Measurements from ENCODE around the gene SYPL2.

SYPL2 gene

DNA sequence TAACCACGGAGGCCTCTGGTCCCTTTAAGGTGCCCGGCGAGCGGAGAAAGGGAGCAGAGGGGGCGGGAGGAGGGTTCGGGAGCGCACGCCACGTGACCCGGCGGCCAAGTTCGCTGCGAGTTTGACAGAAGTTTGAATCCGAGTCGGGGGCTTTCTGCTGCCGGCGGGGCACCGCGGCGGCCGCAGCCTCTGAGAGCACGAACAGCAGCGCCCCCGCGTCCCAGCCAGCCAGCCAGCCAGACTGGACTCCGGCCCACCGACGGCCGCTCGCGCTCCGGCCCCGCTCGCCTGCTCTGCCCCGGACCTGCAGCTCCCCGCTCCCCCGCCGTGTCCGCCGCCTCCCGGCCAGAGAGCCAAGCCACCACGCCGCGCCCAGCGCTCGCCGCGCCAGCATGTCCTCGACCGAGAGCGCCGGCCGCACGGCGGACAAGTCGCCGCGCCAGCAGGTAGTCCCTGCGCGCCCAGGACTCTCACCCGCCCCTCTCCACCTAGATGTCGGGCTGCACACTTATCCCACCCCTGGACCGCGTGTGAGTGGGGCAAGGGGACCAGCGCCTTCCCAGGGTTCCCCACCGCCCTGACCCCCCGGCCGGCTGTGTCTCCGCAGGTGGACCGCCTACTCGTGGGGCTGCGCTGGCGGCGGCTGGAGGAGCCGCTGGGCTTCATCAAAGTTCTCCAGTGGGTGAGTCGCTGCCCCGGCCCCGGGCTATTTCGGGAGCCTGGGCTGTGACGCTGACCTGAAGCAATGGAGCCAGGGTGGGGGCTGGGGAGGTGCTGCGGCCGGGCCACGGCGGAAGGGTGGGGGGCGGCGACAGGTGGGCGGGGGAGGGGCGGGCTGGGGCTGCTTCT is at the start of gene SYPL2:
SYPL2 (plus strand) TSS at position 95 of the 849 bp plus-strand sequence; CDS start at position 393, 298 bp downstream.
- H3K4me3 ChIP-seq (ENCODE audit: low read depth, low read length), result no peak within 1 kb of the TSS
- DNase-seq (ENCODE audit: low read depth), result no peak
- TF ChIP-seq, protein P1, sequence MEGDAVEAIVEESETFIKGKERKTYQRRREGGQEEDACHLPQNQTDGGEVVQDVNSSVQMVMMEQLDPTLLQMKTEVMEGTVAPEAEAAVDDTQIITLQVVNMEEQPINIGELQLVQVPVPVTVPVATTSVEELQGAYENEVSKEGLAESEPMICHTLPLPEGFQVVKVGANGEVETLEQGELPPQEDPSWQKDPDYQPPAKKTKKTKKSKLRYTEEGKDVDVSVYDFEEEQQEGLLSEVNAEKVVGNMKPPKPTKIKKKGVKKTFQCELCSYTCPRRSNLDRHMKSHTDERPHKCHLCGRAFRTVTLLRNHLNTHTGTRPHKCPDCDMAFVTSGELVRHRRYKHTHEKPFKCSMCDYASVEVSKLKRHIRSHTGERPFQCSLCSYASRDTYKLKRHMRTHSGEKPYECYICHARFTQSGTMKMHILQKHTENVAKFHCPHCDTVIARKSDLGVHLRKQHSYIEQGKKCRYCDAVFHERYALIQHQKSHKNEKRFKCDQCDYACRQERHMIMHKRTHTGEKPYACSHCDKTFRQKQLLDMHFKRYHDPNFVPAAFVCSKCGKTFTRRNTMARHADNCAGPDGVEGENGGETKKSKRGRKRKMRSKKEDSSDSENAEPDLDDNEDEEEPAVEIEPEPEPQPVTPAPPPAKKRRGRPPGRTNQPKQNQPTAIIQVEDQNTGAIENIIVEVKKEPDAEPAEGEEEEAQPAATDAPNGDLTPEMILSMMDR (IDR thresholded peaks at IDR 0.05; ENCODE audit: low read depth, low read length), result no peak
- TF ChIP-seq POLR2A (IDR thresholded peaks at IDR 0.05; ENCODE audit: extremely low read depth, insufficient read length) (no peak), MYC (IDR thresholded peaks at IDR 0.05; ENCODE audit: low read depth, low read length) (no peak), MAX (IDR thresholded peaks at IDR 0.05; ENCODE audit: low read depth, low read length) (no peak)

GRCh38 chr1:109423498-109423897 is 42.8 kb upstream of the SYPL2 start:
- no peak for DNase-seq (ENCODE audit: low read depth)
- no peak for TF ChIP-seq POLR2A (IDR thresholded peaks at IDR 0.05; ENCODE audit: extremely low read depth, insufficient read length)
- no peak for TF ChIP-seq MAX (IDR thresholded peaks at IDR 0.05; ENCODE audit: low read depth, low read length)
- TF ChIP-seq, protein P1 (IDR thresholded peaks at IDR 0.05; ENCODE audit: low read depth, low read length), result no peak
- TF ChIP-seq MYC (IDR thresholded peaks at IDR 0.05; ENCODE audit: low read depth, low read length), result no peak
- H3K4me3 ChIP-seq (ENCODE audit: low read depth, low read length), result peak overlapping the region; percentile 1

- peak; percentile 88 for DNase-seq (ENCODE audit: low read depth)
- H3K4me3 ChIP-seq (ENCODE audit: low read depth, low read length), result peak overlapping the region; percentile 83
- no peak for TF ChIP-seq POLR2A (IDR thresholded peaks at IDR 0.05; ENCODE audit: extremely low read depth, insufficient read length)
- peak; percentile 48; the same call in 1 of the 2 replicates for TF ChIP-seq MAX (IDR thresholded peaks at IDR 0.05; ENCODE audit: low read depth, low read length)
- TF ChIP-seq MYC (IDR thresholded peaks at IDR 0.05; ENCODE audit: low read depth, low read length), result peak; percentile 6; the same call in 1 of the 2 replicates
- TF ChIP-seq, protein P1 (IDR thresholded peaks at IDR 0.05; ENCODE audit: low read depth, low read length), result no peak
These were observed 40.7 kb upstream of the SYPL2 start for GRCh38 chr1:109425391-109426280.

- peak within 1 kb of the TSS; percentile 83 for H3K4me3 ChIP-seq (ENCODE audit: low read depth, low read length)
- DNase-seq (ENCODE audit: low read depth), result peak; percentile 100
- TF ChIP-seq POLR2A (IDR thresholded peaks at IDR 0.05; ENCODE audit: extremely low read depth, insufficient read length) (peak; percentile 89), MYC (IDR thresholded peaks at IDR 0.05; ENCODE audit: low read depth, low read length) (no peak; the same call in none of the 2 replicates), MAX (IDR thresholded peaks at IDR 0.05; ENCODE audit: low read depth, low read length) (peak; percentile 71)
These were observed 39.8 kb upstream of the SYPL2 start, which contains the start of gene PSMA5 for GRCh38 chr1:109426281-109427170. TSS of gene PSMA5 (minus strand) at chr1:109426448. CDS start at chr1:109426330, 118 bp downstream.

DNA sequence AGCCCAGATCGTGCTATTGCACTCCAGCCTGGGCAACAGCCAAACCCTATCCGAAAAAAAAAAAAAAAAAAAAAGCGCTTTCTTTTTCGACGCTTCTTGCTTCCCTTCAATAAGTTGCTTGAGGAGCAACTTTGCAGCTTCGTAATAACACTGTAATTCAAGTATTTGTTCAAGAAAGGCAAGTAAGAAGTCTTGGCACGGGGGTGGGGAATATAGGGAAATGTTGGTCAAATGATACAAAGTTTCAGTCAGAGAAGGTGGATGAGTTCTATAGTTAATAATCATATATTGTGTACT is 39.2 kb upstream of the SYPL2 start:
- DNase-seq (ENCODE audit: low read depth), result no peak
- peak overlapping the region; percentile 83 for H3K4me3 ChIP-seq (ENCODE audit: low read depth, low read length)
- TF ChIP-seq MYC (IDR thresholded peaks at IDR 0.05; ENCODE audit: low read depth, low read length), result no peak
- TF ChIP-seq MAX (IDR thresholded peaks at IDR 0.05; ENCODE audit: low read depth, low read length), result no peak
- TF ChIP-seq, protein P1 (IDR thresholded peaks at IDR 0.05; ENCODE audit: low read depth, low read length), result no peak
